OCI-LY1 (cell line): ENCODE results near the gene AMBRA1.

ENCODE experiments used
- H2AFZ ChIP-seq: fragments of 200-600 bp; sonication (generic), shearing (Covaris generic); 2 replicates; pipeline ENCODE4 v1.6.0; 2014; ENCODE audit warnings: antibody characterized with exemption, mild to moderate bottlenecking, low read length
- H3F3A ChIP-seq: fragments of 200-600 bp; sonication (generic), shearing (Covaris generic); 2 replicates; pipeline ENCODE4 v1.6.0; 2014; ENCODE audit warnings: mild to moderate bottlenecking, antibody characterized with exemption, low read length, moderate library complexity; ENCODE audit not compliant: insufficient read depth
- H3K27ac ChIP-seq: fragments of 200-600 bp; sonication (generic); 2 replicates; pipeline ENCODE4 v1.5.1; 2014; ENCODE audit warnings: low read length, mixed run types, mild to moderate bottlenecking, low read depth; ENCODE audit not compliant: poor library complexity, severe bottlenecking
- H3K27me3 ChIP-seq: fragments of 200-600 bp; sonication (generic); 2 replicates; pipeline ENCODE4 v1.6.0; 2014; ENCODE audit warnings: antibody characterized with exemption, mild to moderate bottlenecking, low read length, moderate library complexity; ENCODE audit not compliant: insufficient read depth
- H3K36me3 ChIP-seq: fragments of 200-600 bp; sonication (generic); 2 replicates; pipeline ENCODE4 v1.6.1; 2014; ENCODE audit warnings: mild to moderate bottlenecking, antibody characterized with exemption, low read length, moderate library complexity, mixed read lengths; ENCODE audit not compliant: insufficient read depth
- H3K4me1 ChIP-seq: fragments of 200-600 bp; sonication (generic); 2 replicates; pipeline ENCODE4 v1.5.1; 2014; ENCODE audit warnings: mild to moderate bottlenecking, low read length, moderate library complexity; ENCODE audit not compliant: insufficient read depth, severe bottlenecking
- H3K4me2 ChIP-seq: fragments of 200-600 bp; sonication (generic), shearing (Covaris generic); 2 replicates; pipeline ENCODE4 v1.6.1; 2014; ENCODE audit warnings: low read length
- H3K4me3 ChIP-seq: fragments of 200-600 bp; sonication (generic); 2 replicates; pipeline ENCODE4 v1.5.1; 2014; ENCODE audit warnings: low read length, low read depth, mild to moderate bottlenecking, mixed read lengths; ENCODE audit not compliant: poor library complexity, severe bottlenecking
- H3K79me2 ChIP-seq: fragments of 200-600 bp; shearing (Covaris generic); 2 replicates; pipeline ENCODE4 v1.6.1; 2016; ENCODE audit warnings: mixed run types, low read length, mixed read lengths; ENCODE audit not compliant: insufficient read depth
- H3K9ac ChIP-seq: fragments of 200-600 bp; sonication (generic), shearing (Covaris generic); 2 replicates; pipeline ENCODE4 v1.6.1; 2014; ENCODE audit warnings: mild to moderate bottlenecking, low read length, mixed read lengths
- H3K9me2 ChIP-seq: fragments of 200-600 bp; sonication (generic), shearing (Covaris generic); 2 replicates; pipeline ENCODE4 v1.6.1; 2014; ENCODE audit warnings: low read depth, mild to moderate bottlenecking, low read length, mixed read lengths
- H3K9me3 ChIP-seq: fragments of 200-600 bp; shearing (Covaris generic); 2 replicates; pipeline ENCODE4 v1.6.1; 2014; ENCODE audit warnings: low read length, mixed read lengths
- H4K20me1 ChIP-seq: fragments of 200-600 bp; sonication (generic), shearing (Covaris generic); 2 replicates; pipeline ENCODE4 v1.6.0; 2016; ENCODE audit warnings: mild to moderate bottlenecking, low read length; ENCODE audit not compliant: insufficient read depth
- CTCF ChIP-seq: fragments of 200-600 bp; sonication (generic), shearing (Covaris generic); IDR thresholded peaks from 2 replicates; pipeline ENCODE4 v1.5.1; 2017; ENCODE audit warnings: mild to moderate bottlenecking, antibody characterized with exemption, low read length, moderate library complexity, mixed read lengths
- EZH2 ChIP-seq: fragments of 200-600 bp; sonication (generic), shearing (Covaris generic); IDR thresholded peaks from 2 replicates; pipeline ENCODE4 v1.8.0; 2017; ENCODE audit warnings: borderline replicate concordance, mixed run types, mild to moderate bottlenecking, antibody characterized with exemption, low read length, moderate library complexity, mixed read lengths

AMBRA1 gene

GRCh38 chr11:46528445-46529094, 65.3 kb downstream of the AMBRA1 start:
- no peak for TF ChIP-seq EZH2
- TF ChIP-seq CTCF, result no peak
- Histone ChIP-seq H3K4me2 (no peak overlapping the region), H3F3A (no peaks in the 10 kb centered on the region), H3K4me3 (no peak overlapping the region), H3K27ac (no peak overlapping the region), H2AFZ (no peak overlapping the region), H4K20me1 (no peaks in the 10 kb centered on the region), H3K79me2 (peaks cover 11% of the 10 kb centered on the region; the same call in 1 of the 2 replicates), H3K9me2 (no peaks in the 10 kb centered on the region), H3K9me3 (no peaks in the 10 kb centered on the region), H3K9ac (no peak overlapping the region), H3K36me3 (peaks cover 7% of the 10 kb centered on the region), H3K27me3 (no peaks in the 10 kb centered on the region), H3K4me1 (peaks cover 7% of the 10 kb centered on the region)

GRCh38 chr11:46527591-46528130, 66.2 kb downstream of the AMBRA1 start:
- Histone ChIP-seq H3K79me2 (peaks cover 15% of the 10 kb centered on the region; the same call in 1 of the 2 replicates), H3K27ac (no peak overlapping the region), H3K27me3 (no peaks in the 10 kb centered on the region), H3K9me2 (no peaks in the 10 kb centered on the region), H3K9ac (no peak overlapping the region), H3K36me3 (peaks cover 7% of the 10 kb centered on the region), H2AFZ (no peak overlapping the region), H3K4me2 (no peak overlapping the region), H3K9me3 (no peaks in the 10 kb centered on the region), H3K4me1 (peaks cover 16% of the 10 kb centered on the region), H3F3A (no peaks in the 10 kb centered on the region), H3K4me3 (no peak overlapping the region), H4K20me1 (no peaks in the 10 kb centered on the region)
- TF ChIP-seq CTCF (no peak), EZH2 (no peak)

- no peak overlapping the region for H3K4me2 ChIP-seq
- no peaks in the 10 kb centered on the region for H3K9me2 ChIP-seq
- no peaks in the 10 kb centered on the region for H3K9me3 ChIP-seq
- TF ChIP-seq CTCF, result no peak
- TF ChIP-seq EZH2, result no peak
- no peaks in the 10 kb centered on the region for H4K20me1 ChIP-seq
- H3K36me3 ChIP-seq, result peaks cover 7% of the 10 kb centered on the region
- no peak overlapping the region for H2AFZ ChIP-seq
- H3K4me3 ChIP-seq, result no peak overlapping the region
- peaks cover 19% of the 10 kb centered on the region; the same call in 1 of the 2 replicates for H3K79me2 ChIP-seq
- no peaks in the 10 kb centered on the region for H3K27me3 ChIP-seq
- no peak overlapping the region for H3K9ac ChIP-seq
- H3K27ac ChIP-seq, result no peak overlapping the region
- H3F3A ChIP-seq, result no peaks in the 10 kb centered on the region
- peaks cover 27% of the 10 kb centered on the region for H3K4me1 ChIP-seq
These were observed 67.3 kb downstream of the AMBRA1 start for GRCh38 chr11:46526216-46527215.
